ENCODE data around the gene CBLIF. TPM values are rescaled to one million over a fixed set of nuclear protein-coding genes. Genes with fewer than 3 reads are reported as not detected.

The CBLIF gene
- polyA plus RNA-seq, 1 donor (not counting 4 experiments of a cell fraction or from before 2014, with no cell fraction given) = not detected

DNA sequence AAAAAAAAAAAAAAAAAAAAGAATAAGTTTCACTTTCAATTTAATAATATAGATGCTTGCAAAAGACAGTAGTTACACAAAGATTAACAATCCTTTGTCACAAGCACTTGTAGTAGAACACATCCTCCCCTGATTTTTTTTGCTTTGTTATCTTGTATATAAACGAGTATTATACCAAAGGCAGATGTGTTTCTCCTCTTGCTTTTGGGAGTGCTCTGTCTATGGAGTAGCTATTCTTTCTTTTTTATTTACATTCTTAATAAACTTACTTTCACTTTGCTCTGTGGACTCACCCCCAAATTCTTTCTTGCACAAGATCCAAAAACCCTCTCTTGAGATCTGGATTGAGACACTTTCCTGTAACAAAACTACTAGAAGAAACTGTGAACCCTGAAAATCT, 31.3 kb downstream of the CBLIF start:
- Histone ChIP-seq H3K4me1 (ENCODE audit: control insufficient read depth, extremely low read depth, insufficient read depth, low read length) (peaks cover 11% of the 10 kb centered on the region), H3K9ac (ENCODE audit: control insufficient read depth, extremely low read depth, insufficient read depth, low read length) (no peak overlapping the region), H3K27ac (ENCODE audit: control insufficient read depth, insufficient read depth, low read length) (no peak overlapping the region), H3K9me1 (ENCODE audit: control insufficient read depth, extremely low read depth, insufficient read depth, low read length) (no peaks in the 10 kb centered on the region), H3K36me3 (ENCODE audit: control insufficient read depth in 2 of 2, extremely low read depth in 1 of 2, insufficient read depth in 2 of 2, low read length in 2 of 2) (no peaks in the 10 kb centered on the region), H3K4me2 (ENCODE audit: control insufficient read depth, extremely low read depth, insufficient read depth, low read depth, low read length) (no peak overlapping the region), H3K9me3 (ENCODE audit: control insufficient read depth, low read depth, low read length) (no peaks in the 10 kb centered on the region), H2AFZ (ENCODE audit: control insufficient read depth, low read length) (no peak overlapping the region), H3K4me3 (ENCODE audit: control insufficient read depth in 2 of 3, extremely low read depth in 1 of 3, insufficient read depth in 2 of 3, low read depth in 1 of 3, low read length in 3 of 3) (no peak overlapping the region), H3K27me3 (ENCODE audit: control insufficient read depth, extremely low read depth, insufficient read depth, low read length) (no peaks in the 10 kb centered on the region), H3K79me2 (ENCODE audit: control insufficient read depth, insufficient read depth, low read length) (peaks cover 10% of the 10 kb centered on the region), H4K20me1 (ENCODE audit: control insufficient read depth, extremely low read depth, insufficient read depth, low read length) (no peaks in the 10 kb centered on the region)
- FAIRE-seq (no peak), DNase-seq (ENCODE audit: low read depth, low spot score) (no peak)
- dilution Hi-C loops (cut with MboI; ENCODE audit: extremely low pct_ligation_motif_present, low sequenced_read_pairs) = no loop called here
- no peak for TF ChIP-seq EZH2 (IDR thresholded peaks at IDR 0.05; ENCODE audit: low read length)
- TF ChIP-seq, protein P1, sequence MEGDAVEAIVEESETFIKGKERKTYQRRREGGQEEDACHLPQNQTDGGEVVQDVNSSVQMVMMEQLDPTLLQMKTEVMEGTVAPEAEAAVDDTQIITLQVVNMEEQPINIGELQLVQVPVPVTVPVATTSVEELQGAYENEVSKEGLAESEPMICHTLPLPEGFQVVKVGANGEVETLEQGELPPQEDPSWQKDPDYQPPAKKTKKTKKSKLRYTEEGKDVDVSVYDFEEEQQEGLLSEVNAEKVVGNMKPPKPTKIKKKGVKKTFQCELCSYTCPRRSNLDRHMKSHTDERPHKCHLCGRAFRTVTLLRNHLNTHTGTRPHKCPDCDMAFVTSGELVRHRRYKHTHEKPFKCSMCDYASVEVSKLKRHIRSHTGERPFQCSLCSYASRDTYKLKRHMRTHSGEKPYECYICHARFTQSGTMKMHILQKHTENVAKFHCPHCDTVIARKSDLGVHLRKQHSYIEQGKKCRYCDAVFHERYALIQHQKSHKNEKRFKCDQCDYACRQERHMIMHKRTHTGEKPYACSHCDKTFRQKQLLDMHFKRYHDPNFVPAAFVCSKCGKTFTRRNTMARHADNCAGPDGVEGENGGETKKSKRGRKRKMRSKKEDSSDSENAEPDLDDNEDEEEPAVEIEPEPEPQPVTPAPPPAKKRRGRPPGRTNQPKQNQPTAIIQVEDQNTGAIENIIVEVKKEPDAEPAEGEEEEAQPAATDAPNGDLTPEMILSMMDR (optimal IDR thresholded peaks at IDR 0.05 in 1 of 3, IDR thresholded peaks at IDR 0.05 in 1 of 3, conservative IDR thresholded peaks at IDR 0.05 in 1 of 3; ENCODE audit: extremely low read depth in 1 of 3, insufficient read depth in 2 of 3, low read length in 3 of 3) = no peak

DNA sequence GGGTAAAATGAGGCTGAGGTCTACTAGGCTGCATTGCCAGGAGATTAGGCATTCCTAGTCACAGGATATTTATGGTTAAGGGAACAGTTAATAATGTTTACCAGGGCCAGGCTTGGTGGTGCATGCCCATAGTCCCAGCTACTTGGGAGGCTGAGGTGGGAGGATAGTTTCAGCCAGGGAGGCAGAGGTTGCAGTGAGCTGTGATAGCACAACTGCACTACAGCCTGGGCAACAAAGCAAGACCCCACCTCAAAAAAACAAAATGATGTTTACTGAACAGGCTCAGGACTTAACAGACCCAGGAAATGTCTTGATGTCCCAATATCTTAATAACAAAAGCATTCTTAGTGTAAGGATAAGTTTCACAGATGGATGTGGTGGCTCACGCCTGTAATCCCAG, 31.9 kb downstream of the CBLIF start:
- Histone ChIP-seq H3K4me2 (ENCODE audit: control insufficient read depth, extremely low read depth, insufficient read depth, low read depth, low read length) (no peak overlapping the region), H3K9ac (ENCODE audit: control insufficient read depth, extremely low read depth, insufficient read depth, low read length) (no peak overlapping the region)
- dilution Hi-C loops (cut with MboI; ENCODE audit: extremely low pct_ligation_motif_present, low sequenced_read_pairs) = no loop called here

More for the DNA sequence above, 31.9 kb downstream of the CBLIF start:
- no peaks in the 10 kb centered on the region for H3K9me3 ChIP-seq (ENCODE audit: control insufficient read depth, low read depth, low read length)
- H3K9me1 ChIP-seq (ENCODE audit: control insufficient read depth, extremely low read depth, insufficient read depth, low read length) = no peaks in the 10 kb centered on the region
- no peak for TF ChIP-seq EZH2 (IDR thresholded peaks at IDR 0.05; ENCODE audit: low read length)
- TF ChIP-seq, protein P1 (optimal IDR thresholded peaks at IDR 0.05 in 1 of 3, IDR thresholded peaks at IDR 0.05 in 1 of 3, conservative IDR thresholded peaks at IDR 0.05 in 1 of 3; ENCODE audit: extremely low read depth in 1 of 3, insufficient read depth in 2 of 3, low read length in 3 of 3) = no peak
- no peaks in the 10 kb centered on the region for H3K27me3 ChIP-seq (ENCODE audit: control insufficient read depth, extremely low read depth, insufficient read depth, low read length)
- H3K27ac ChIP-seq (ENCODE audit: control insufficient read depth, insufficient read depth, low read length) = no peak overlapping the region
- no peak overlapping the region for H2AFZ ChIP-seq (ENCODE audit: control insufficient read depth, low read length)
- peaks cover 12% of the 10 kb centered on the region for H3K79me2 ChIP-seq (ENCODE audit: control insufficient read depth, insufficient read depth, low read length)
- no peak overlapping the region for H3K4me3 ChIP-seq (ENCODE audit: control insufficient read depth in 2 of 3, extremely low read depth in 1 of 3, insufficient read depth in 2 of 3, low read depth in 1 of 3, low read length in 3 of 3)
- H3K4me1 ChIP-seq (ENCODE audit: control insufficient read depth, extremely low read depth, insufficient read depth, low read length) = peaks cover 14% of the 10 kb centered on the region
- peaks cover 0 to 5% of the 10 kb centered on the region in 2 experiments for H3K36me3 ChIP-seq (ENCODE audit: control insufficient read depth in 2 of 2, extremely low read depth in 1 of 2, insufficient read depth in 2 of 2, low read length in 2 of 2)
- DNase-seq (ENCODE audit: low read depth, low spot score) (no peak), FAIRE-seq (no peak)
- H4K20me1 ChIP-seq (ENCODE audit: control insufficient read depth, extremely low read depth, insufficient read depth, low read length) = no peaks in the 10 kb centered on the region

Measured in keratinocyte (primary cell).